A549 (cell line): Measurements from ENCODE around the gene MYB.

Experiments used
- EHF ChIP-seq: fragments of 250-450 bp; sonication (Bioruptor Pico); IDR thresholded peaks from 2 replicates; pipeline ENCODE4 v1.5.0; 2020; ENCODE audit warnings: mild to moderate bottlenecking
- HEYL ChIP-seq: fragments of 250-450 bp; sonication (Bioruptor Pico); IDR thresholded peaks from 2 replicates; pipeline ENCODE4 v1.8.0; 2021; ENCODE audit warnings: mild to moderate bottlenecking, moderate library complexity
- RCOR1 ChIP-seq: fragments of 150-350 bp; IDR thresholded peaks from 2 replicates; pipeline ENCODE4 v1.6.1; 2014; ENCODE audit warnings: antibody characterized with exemption, low read length, low read depth
- TF ChIP-seq, protein P1 (sequence below): fragments of 200-600 bp; sonication (generic); IDR thresholded peaks from 2 replicates; pipeline ENCODE4 v1.6.1; 2016; ENCODE audit warnings: antibody characterized with exemption, mild to moderate bottlenecking, moderate library complexity
- TF ChIP-seq, protein P2 (sequence below): fragments of >200 bp; sonication (Bioruptor Twin); formaldehyde crosslinking; IDR thresholded peaks from 3 replicates; pipeline ENCODE4 v1.5.1; 2016

DNA sequence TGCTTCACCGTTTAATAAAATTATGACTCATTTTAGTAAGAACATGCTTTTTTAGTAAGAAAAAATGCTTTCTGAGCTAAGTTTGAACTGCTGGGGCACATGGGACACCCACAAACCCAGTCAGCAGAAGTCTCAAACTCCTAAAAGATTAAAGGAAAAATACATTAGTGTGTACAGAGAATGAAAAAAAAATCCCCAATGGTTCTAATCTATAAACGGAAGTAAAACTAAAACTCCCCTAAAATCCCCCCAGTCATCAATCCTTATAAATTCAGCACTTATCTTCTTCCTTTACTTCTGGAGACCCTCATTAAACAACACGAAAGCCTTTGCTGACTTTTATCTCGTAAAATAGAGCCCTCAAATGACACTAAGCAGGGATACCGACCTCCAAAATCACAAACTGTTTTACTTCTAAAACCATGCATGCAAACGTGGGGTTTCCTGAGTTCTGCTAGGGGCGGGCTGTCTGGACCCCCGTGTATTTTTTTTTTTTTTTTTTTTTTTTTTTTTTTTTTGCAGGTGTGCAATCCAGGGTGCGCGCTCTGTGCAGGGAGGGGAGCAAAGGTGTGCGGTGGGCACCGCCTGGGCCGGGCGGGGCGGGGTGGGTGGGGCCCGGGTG lies 1.1 kb upstream of the MYB start:
- TF ChIP-seq, protein P1, sequence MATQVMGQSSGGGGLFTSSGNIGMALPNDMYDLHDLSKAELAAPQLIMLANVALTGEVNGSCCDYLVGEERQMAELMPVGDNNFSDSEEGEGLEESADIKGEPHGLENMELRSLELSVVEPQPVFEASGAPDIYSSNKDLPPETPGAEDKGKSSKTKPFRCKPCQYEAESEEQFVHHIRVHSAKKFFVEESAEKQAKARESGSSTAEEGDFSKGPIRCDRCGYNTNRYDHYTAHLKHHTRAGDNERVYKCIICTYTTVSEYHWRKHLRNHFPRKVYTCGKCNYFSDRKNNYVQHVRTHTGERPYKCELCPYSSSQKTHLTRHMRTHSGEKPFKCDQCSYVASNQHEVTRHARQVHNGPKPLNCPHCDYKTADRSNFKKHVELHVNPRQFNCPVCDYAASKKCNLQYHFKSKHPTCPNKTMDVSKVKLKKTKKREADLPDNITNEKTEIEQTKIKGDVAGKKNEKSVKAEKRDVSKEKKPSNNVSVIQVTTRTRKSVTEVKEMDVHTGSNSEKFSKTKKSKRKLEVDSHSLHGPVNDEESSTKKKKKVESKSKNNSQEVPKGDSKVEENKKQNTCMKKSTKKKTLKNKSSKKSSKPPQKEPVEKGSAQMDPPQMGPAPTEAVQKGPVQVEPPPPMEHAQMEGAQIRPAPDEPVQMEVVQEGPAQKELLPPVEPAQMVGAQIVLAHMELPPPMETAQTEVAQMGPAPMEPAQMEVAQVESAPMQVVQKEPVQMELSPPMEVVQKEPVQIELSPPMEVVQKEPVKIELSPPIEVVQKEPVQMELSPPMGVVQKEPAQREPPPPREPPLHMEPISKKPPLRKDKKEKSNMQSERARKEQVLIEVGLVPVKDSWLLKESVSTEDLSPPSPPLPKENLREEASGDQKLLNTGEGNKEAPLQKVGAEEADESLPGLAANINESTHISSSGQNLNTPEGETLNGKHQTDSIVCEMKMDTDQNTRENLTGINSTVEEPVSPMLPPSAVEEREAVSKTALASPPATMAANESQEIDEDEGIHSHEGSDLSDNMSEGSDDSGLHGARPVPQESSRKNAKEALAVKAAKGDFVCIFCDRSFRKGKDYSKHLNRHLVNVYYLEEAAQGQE = no peak
- TF ChIP-seq RCOR1 (no peak), EHF (no peak), HEYL (CRISPR knock-in tag) (no peak)
- TF ChIP-seq, protein P2, sequence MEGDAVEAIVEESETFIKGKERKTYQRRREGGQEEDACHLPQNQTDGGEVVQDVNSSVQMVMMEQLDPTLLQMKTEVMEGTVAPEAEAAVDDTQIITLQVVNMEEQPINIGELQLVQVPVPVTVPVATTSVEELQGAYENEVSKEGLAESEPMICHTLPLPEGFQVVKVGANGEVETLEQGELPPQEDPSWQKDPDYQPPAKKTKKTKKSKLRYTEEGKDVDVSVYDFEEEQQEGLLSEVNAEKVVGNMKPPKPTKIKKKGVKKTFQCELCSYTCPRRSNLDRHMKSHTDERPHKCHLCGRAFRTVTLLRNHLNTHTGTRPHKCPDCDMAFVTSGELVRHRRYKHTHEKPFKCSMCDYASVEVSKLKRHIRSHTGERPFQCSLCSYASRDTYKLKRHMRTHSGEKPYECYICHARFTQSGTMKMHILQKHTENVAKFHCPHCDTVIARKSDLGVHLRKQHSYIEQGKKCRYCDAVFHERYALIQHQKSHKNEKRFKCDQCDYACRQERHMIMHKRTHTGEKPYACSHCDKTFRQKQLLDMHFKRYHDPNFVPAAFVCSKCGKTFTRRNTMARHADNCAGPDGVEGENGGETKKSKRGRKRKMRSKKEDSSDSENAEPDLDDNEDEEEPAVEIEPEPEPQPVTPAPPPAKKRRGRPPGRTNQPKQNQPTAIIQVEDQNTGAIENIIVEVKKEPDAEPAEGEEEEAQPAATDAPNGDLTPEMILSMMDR = no peak
